Natural killer cell (primary cell): ENCODE results near the gene ITGAE. TPM values are rescaled to one million over a fixed set of nuclear protein-coding genes. Genes with fewer than 3 reads are reported as not detected.

Experiments used
- ATAC-seq, 3 donors: fragments of 150-1000 bp in 2 of 3; fragments of 200-7000 bp in 1 of 3; cut with Tn5 transposase; 1 replicate in 1 of 3; 2 replicates in 2 of 3; pipeline ENCODE4 v1.10.0; 2021; ENCODE audit warnings: mild to moderate bottlenecking in 2 of 3, moderate library complexity in 2 of 3
- DNase-seq, 2 donors: peaks; one replicate each; pipeline versions ENCODE4 v3.0.0 to v3.0.0-alpha.2; 2013 to 2021; ENCODE audit warnings: mixed read lengths in 1 of 2
- H3K27ac ChIP-seq: one replicate; pipeline ENCODE4 v1.5.1; 2013; ENCODE audit warnings: mild to moderate bottlenecking, low read length
- H3K27me3 ChIP-seq: one replicate; pipeline ENCODE4 v1.6.1; 2013; ENCODE audit warnings: low read length; ENCODE audit not compliant: control insufficient read depth, insufficient read depth
- H3K36me3 ChIP-seq: one replicate; pipeline ENCODE4 v1.6.1; 2013; ENCODE audit warnings: low read length; ENCODE audit not compliant: control insufficient read depth, insufficient read depth
- H3K4me1 ChIP-seq: one replicate; pipeline ENCODE4 v1.6.1; 2013; ENCODE audit warnings: low read length; ENCODE audit not compliant: control insufficient read depth, insufficient read depth
- H3K4me3 ChIP-seq: one replicate; pipeline ENCODE4 v1.5.1; 2013; ENCODE audit warnings: low read length
- H3K9me3 ChIP-seq: one replicate; pipeline ENCODE4 v1.6.1; 2013; ENCODE audit warnings: low read length; ENCODE audit not compliant: control insufficient read depth, insufficient read depth
- H3K27ac Mint-ChIP-seq, 2 donors: one replicate each; pipeline ENCODE4 v1.8.0; 2022; ENCODE audit warnings: mild to moderate bottlenecking in 2 of 2, mixed read lengths in 2 of 2, moderate library complexity in 1 of 2
- H3K27me3 Mint-ChIP-seq, 2 donors: one replicate each; pipeline ENCODE4 v1.8.0; 2022; ENCODE audit warnings: low read depth in 2 of 2, mixed read lengths in 2 of 2
- H3K36me3 Mint-ChIP-seq: one replicate; pipeline ENCODE4 v1.8.0; 2022; ENCODE audit warnings: mixed read lengths
- H3K4me1 Mint-ChIP-seq, 2 donors: one replicate each; pipeline ENCODE4 v1.8.0; 2022; ENCODE audit warnings: mixed read lengths in 2 of 2
- H3K4me3 Mint-ChIP-seq: one replicate; pipeline ENCODE4 v1.8.0; 2022; ENCODE audit warnings: mild to moderate bottlenecking, moderate library complexity, mixed read lengths
- H3K9me3 Mint-ChIP-seq, 2 donors: one replicate each; pipeline ENCODE4 v1.8.0; 2022; ENCODE audit warnings: mixed read lengths in 2 of 2
- CTCF ChIP-seq: fragments of 200-600 bp; IDR thresholded peaks from one replicate; pipeline ENCODE4 v1.8.0; 2022; ENCODE audit warnings: antibody characterized with exemption
- WGBS: methylation state at CpG from one replicate; pipeline ENCODE4 v1.1.7; 2013; ENCODE audit warnings: missing lambda C conversion rate; ENCODE audit not compliant: insufficient coverage; 5-methylcytosine and 5-hydroxymethylcytosine counted together
- intact Hi-C: fragments of 100-400 bp; cut with micrococcal nuclease; formaldehyde crosslinking; loops from one replicate; pipeline ENCODE4 v1.14.2; 2022
- total RNA-seq, 4 donors: library from RNA; stranded (reverse); fragments of 120-200 nt in 1 of 4; gene quantifications; one replicate each; pipeline versions ENCODE4 v1.2.3 to v1.2.4, GENCODE V29; 2013 to 2022

The ITGAE gene
- total RNA-seq, 3 donors from 2014 or later (not counting 1 experiment from before 2014, with no cell fraction given): 12.8 to 13.8 (median 13.8) TPM

GRCh38 chr17:3685174-3685573 is 115.8 kb downstream of the ITGAE start:
- no peak for TF ChIP-seq CTCF
- Mint-ChIP-seq H3K36me3 (no peaks in the 10 kb centered on the region), H3K4me3 (no peak overlapping the region), H3K27me3 (no peaks in the 10 kb centered on the region), H3K27ac (no peak overlapping the region), H3K4me1 (peaks cover 0 to 6% of the 10 kb centered on the region in 2 donors), H3K9me3 (no peaks in the 10 kb centered on the region)
- no peak overlapping the region for H3K27ac ChIP-seq
- no peaks in the 10 kb centered on the region for H3K27me3 ChIP-seq
- WGBS: 80% methylated on average over 10 of the region's 13 CpGs
- H3K4me1 ChIP-seq: peaks cover 33% of the 10 kb centered on the region
- H3K9me3 ChIP-seq: no peaks in the 10 kb centered on the region
- no peaks in the 10 kb centered on the region for H3K36me3 ChIP-seq
- ATAC-seq: no peak
- intact Hi-C loops: no loop called here
- no peak overlapping the region for H3K4me3 ChIP-seq
- DNase-seq: no peak

- DNase-seq (peak; percentile 46 to 82), ATAC-seq (peak; percentile 92 to 99 (median 94))
- H3K36me3 Mint-ChIP-seq: no peaks in the 10 kb centered on the region
- peak overlapping the region in 1 of 2 donors; percentile 42 for H3K27ac Mint-ChIP-seq
- intact Hi-C loops: loop anchor here (2.0 kb wide), 2 partner anchors 54 to 144 kb away; no protein-coding TSS in a partner anchor
- H3K27me3 ChIP-seq: no peaks in the 10 kb centered on the region
- no peak overlapping the region for H3K4me3 ChIP-seq
- no peaks in the 10 kb centered on the region for H3K27me3 Mint-ChIP-seq
- H3K4me1 ChIP-seq: peaks cover 20% of the 10 kb centered on the region
- TF ChIP-seq CTCF: peak; percentile 96
- no peaks in the 10 kb centered on the region for H3K36me3 ChIP-seq
- no peaks in the 10 kb centered on the region for H3K9me3 ChIP-seq
- no peak overlapping the region for H3K27ac ChIP-seq
- WGBS: 8% methylated on average over 6 of the region's 10 CpGs
- H3K4me1 Mint-ChIP-seq: peaks cover 0 to 6% of the 10 kb centered on the region in 2 donors
- no peaks in the 10 kb centered on the region for H3K9me3 Mint-ChIP-seq
- H3K4me3 Mint-ChIP-seq: no peak overlapping the region
These were observed 117.9 kb downstream of the ITGAE start for GRCh38 chr17:3683054-3683511.

- no peaks in the 10 kb centered on the region for H3K9me3 Mint-ChIP-seq
- peaks cover 0 to 6% of the 10 kb centered on the region in 2 donors for H3K4me1 Mint-ChIP-seq
- WGBS: 98% methylated on average over 12 of the region's 12 CpGs
- no peaks in the 10 kb centered on the region for H3K36me3 Mint-ChIP-seq
- intact Hi-C loops: loop anchor here (2.0 kb wide), 2 partner anchors 55 to 145 kb away; no protein-coding TSS in a partner anchor
- no peak overlapping the region for H3K4me3 Mint-ChIP-seq
- Histone ChIP-seq H3K27me3 (no peaks in the 10 kb centered on the region), H3K27ac (no peak overlapping the region), H3K4me1 (peaks cover 20% of the 10 kb centered on the region), H3K9me3 (no peaks in the 10 kb centered on the region), H3K36me3 (no peaks in the 10 kb centered on the region), H3K4me3 (no peak overlapping the region)
- no peak overlapping the region for H3K27ac Mint-ChIP-seq
- DNase-seq: no peak
- TF ChIP-seq CTCF: no peak
- no peaks in the 10 kb centered on the region for H3K27me3 Mint-ChIP-seq
- no peak for ATAC-seq
These were observed 119.0 kb downstream of the ITGAE start for GRCh38 chr17:3682033-3682432.

GRCh38 chr17:3681565-3681964 is 119.4 kb downstream of the ITGAE start:
- H3K27me3 Mint-ChIP-seq: no peaks in the 10 kb centered on the region
- no peak for TF ChIP-seq CTCF

More at GRCh38 chr17:3681565-3681964, 119.4 kb downstream of the ITGAE start:
- Histone ChIP-seq H3K4me1 (peaks cover 20% of the 10 kb centered on the region), H3K27ac (no peak overlapping the region), H3K27me3 (no peaks in the 10 kb centered on the region), H3K36me3 (no peaks in the 10 kb centered on the region), H3K4me3 (no peak overlapping the region), H3K9me3 (no peaks in the 10 kb centered on the region)
- Mint-ChIP-seq H3K9me3 (no peaks in the 10 kb centered on the region), H3K27ac (no peak overlapping the region), H3K4me3 (no peak overlapping the region), H3K4me1 (peaks cover 0 to 6% of the 10 kb centered on the region in 2 donors), H3K36me3 (no peaks in the 10 kb centered on the region)
- 85% methylated on average over 20 of the region's 20 CpGs for WGBS
- intact Hi-C loops: no loop called here
- no peak for DNase-seq
- ATAC-seq: no peak
